Epithelial cell of esophagus (primary cell): Measurements from ENCODE around the gene FNIP2.
"Not testable (repeated sequence)": the region's sequence is repeated elsewhere in the genome, so short reads cannot be mapped to it uniquely, and the experiment has no call there.

Experiments
- DNase-seq: peaks from one replicate; pipeline ENCODE4 v3.0.0; 2010; ENCODE audit warnings: low read depth
- H3K4me3 ChIP-seq: 2 replicates; pipeline ENCODE4 v1.5.1; 2011; ENCODE audit warnings: mild to moderate bottlenecking, low read length, control low read depth
- CTCF ChIP-seq: IDR thresholded peaks from 2 replicates; pipeline ENCODE4 v1.5.1; 2011; ENCODE audit warnings: low read depth, mild to moderate bottlenecking, low read length, control low read depth, inconsistent platforms; ENCODE audit not compliant: insufficient read depth; ENCODE audit errors: missing control alignments

FNIP2 gene

GRCh38 chr4:158873795-158874401, 105.1 kb downstream of the FNIP2 start:
- no peak overlapping the region for H3K4me3 ChIP-seq
- DNase-seq, result peak; percentile 91
- TF ChIP-seq CTCF, result no peak

- no peak for TF ChIP-seq CTCF
- DNase-seq, result no peak
- H3K4me3 ChIP-seq, result no peak overlapping the region
Observed at GRCh38 chr4:158875026-158875425, 106.2 kb downstream of the FNIP2 start.

- no peak for DNase-seq
- H3K4me3 ChIP-seq, result no peak overlapping the region
- no peak for TF ChIP-seq CTCF
Observed at GRCh38 chr4:158875455-158875854, 106.6 kb downstream of the FNIP2 start.

- DNase-seq, result no peak
- TF ChIP-seq CTCF, result no peak
- H3K4me3 ChIP-seq, result no peak overlapping the region
Observed at GRCh38 chr4:158877069-158877468, 108.2 kb downstream of the FNIP2 start.

GRCh38 chr4:158882142-158882541, 113.3 kb downstream of the FNIP2 start:
- not testable (repeated sequence) for H3K4me3 ChIP-seq, DNase-seq

- no peak for TF ChIP-seq CTCF
- no peak for DNase-seq
- H3K4me3 ChIP-seq, result no peak overlapping the region
Observed at GRCh38 chr4:158884280-158884679, 115.5 kb downstream of the FNIP2 start.

GRCh38 chr4:158885564-158885963, 116.7 kb downstream of the FNIP2 start:
- DNase-seq, result no peak
- no peak for TF ChIP-seq CTCF
- H3K4me3 ChIP-seq, result no peak overlapping the region
